ENCODE results near the gene MYH10. TPM values are rescaled to one million over a fixed set of nuclear protein-coding genes. Genes with fewer than 3 reads are reported as not detected.

Gene MYH10
- total and polyA plus RNA-seq, 8 donors: 1.8 to 104 (median 11.2) TPM

DNA sequence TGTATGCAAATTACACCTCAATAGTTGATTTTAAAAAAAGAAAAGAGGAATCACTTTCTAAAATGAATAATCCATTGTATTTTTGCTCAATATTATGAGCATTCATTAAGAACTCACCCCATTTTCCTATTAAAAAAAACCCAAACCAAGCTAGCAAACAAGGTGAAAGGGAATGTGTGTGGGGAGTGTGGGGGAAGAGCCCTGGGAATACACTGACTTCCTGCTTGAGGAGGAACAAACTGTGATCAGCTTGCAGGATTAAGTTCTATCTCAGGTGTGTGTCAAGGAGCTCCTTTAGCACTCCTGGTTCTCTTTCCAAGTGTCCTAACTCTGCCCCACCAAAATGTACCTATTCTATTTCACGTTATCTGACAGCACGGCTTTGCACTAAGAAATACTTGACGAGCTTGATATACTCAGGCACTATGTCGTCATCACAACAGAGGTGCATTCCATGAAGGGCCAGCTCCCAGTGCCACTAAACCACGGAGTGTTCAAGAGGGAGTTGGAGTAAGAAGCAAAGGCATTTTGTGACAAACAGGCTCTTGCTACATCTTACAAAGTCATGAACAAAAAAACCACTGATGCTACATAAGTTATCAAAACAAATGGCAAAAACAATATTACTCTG lies 73.2 kb downstream of the MYH10 start:
- Histone ChIP-seq H3K27ac (no peak overlapping the region), H3K27me3 (no peaks in the 10 kb centered on the region), H3K4me1 (no peaks in the 10 kb centered on the region), H3K36me3 (peaks cover 0 to 18% (median 0%) of the 10 kb centered on the region in 4 donors), H3K9me3 (no peaks in the 10 kb centered on the region), H3K4me3 (no peak overlapping the region)
- 79 to 88% (median 85%) methylated on average over 5 of the region's 5 CpGs for WGBS, 5 donors
- TF ChIP-seq POLR2A (IDR thresholded peaks at IDR 0.05): no peak
- no peak for TF ChIP-seq EP300 (IDR thresholded peaks at IDR 0.05)
- TF ChIP-seq POLR2AphosphoS5 (IDR thresholded peaks at IDR 0.05): no peak
- TF ChIP-seq, protein P1, sequence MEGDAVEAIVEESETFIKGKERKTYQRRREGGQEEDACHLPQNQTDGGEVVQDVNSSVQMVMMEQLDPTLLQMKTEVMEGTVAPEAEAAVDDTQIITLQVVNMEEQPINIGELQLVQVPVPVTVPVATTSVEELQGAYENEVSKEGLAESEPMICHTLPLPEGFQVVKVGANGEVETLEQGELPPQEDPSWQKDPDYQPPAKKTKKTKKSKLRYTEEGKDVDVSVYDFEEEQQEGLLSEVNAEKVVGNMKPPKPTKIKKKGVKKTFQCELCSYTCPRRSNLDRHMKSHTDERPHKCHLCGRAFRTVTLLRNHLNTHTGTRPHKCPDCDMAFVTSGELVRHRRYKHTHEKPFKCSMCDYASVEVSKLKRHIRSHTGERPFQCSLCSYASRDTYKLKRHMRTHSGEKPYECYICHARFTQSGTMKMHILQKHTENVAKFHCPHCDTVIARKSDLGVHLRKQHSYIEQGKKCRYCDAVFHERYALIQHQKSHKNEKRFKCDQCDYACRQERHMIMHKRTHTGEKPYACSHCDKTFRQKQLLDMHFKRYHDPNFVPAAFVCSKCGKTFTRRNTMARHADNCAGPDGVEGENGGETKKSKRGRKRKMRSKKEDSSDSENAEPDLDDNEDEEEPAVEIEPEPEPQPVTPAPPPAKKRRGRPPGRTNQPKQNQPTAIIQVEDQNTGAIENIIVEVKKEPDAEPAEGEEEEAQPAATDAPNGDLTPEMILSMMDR (IDR thresholded peaks at IDR 0.05): no peak
- no peak for DNase-seq
- intact Hi-C loops (cut with DNase I; ENCODE audit: low total_unique reads): no loop called here

DNA sequence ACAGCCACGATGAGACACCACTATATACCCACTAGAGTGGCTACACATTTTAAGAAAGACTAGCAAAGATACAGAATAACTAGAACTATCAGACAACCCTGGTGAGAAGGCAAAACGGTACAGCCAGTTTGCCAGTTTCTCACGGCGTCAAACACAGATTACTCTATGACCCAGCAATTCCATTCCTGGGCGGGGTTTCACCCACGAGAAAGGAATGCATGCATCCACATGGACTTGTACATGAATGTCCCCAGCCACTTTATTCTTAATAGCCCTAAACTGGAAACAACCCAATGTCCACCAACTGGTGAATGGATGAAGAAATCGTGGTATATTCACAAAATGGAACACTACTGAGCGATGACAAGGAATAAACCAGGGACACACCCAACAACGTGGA lies 74.5 kb downstream of the MYH10 start:
- Histone ChIP-seq H3K4me3 (no peak overlapping the region), H3K27ac (no peak overlapping the region), H3K27me3 (no peaks in the 10 kb centered on the region), H3K36me3 (peaks cover 0 to 16% (median 0%) of the 10 kb centered on the region in 4 donors), H3K9me3 (no peaks in the 10 kb centered on the region), H3K4me1 (no peaks in the 10 kb centered on the region)
- intact Hi-C loops (cut with DNase I; ENCODE audit: low total_unique reads): no loop called here
- 78 to 85% (median 80%) methylated on average over 9 of the region's 9 CpGs for WGBS, 5 donors
- no peak for DNase-seq
- TF ChIP-seq EP300 (IDR thresholded peaks at IDR 0.05) (no peak), POLR2AphosphoS5 (IDR thresholded peaks at IDR 0.05) (no peak), POLR2A (IDR thresholded peaks at IDR 0.05) (no peak)
- TF ChIP-seq, protein P1 (IDR thresholded peaks at IDR 0.05): no peak

DNA sequence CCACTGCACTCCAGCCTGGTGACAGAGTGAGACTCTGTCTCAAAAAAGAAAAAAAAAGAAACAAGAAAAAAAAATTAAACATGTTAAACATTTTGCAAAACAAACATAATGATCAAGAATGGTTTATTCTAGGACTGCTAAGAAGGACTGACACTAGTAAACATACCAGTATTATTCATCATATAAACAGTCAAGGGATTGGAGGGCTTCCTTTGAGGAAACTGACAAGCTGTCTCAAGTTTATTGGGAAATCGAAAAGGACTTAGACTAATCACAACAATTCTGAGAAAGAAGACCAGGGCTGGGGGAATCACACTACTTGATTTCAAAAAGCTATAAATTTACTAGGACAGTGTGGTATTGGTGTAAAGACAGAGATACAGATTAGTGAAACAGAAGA lies 75.5 kb downstream of the MYH10 start:
- intact Hi-C loops (cut with DNase I; ENCODE audit: low total_unique reads): no loop called here
- Histone ChIP-seq H3K36me3 (peaks cover 0 to 7% (median 0%) of the 10 kb centered on the region in 4 donors), H3K27ac (no peak overlapping the region), H3K27me3 (no peaks in the 10 kb centered on the region), H3K4me1 (no peaks in the 10 kb centered on the region), H3K9me3 (no peaks in the 10 kb centered on the region), H3K4me3 (no peak overlapping the region)
- 44 to 86% (median 81%) methylated on average over 1 of the region's 1 CpG for WGBS, 5 donors
- no peak for TF ChIP-seq POLR2A (IDR thresholded peaks at IDR 0.05)
- TF ChIP-seq, protein P1 (IDR thresholded peaks at IDR 0.05): no peak
- TF ChIP-seq EP300 (IDR thresholded peaks at IDR 0.05): no peak
- no peak for TF ChIP-seq POLR2AphosphoS5 (IDR thresholded peaks at IDR 0.05)
- no peak for DNase-seq

DNA sequence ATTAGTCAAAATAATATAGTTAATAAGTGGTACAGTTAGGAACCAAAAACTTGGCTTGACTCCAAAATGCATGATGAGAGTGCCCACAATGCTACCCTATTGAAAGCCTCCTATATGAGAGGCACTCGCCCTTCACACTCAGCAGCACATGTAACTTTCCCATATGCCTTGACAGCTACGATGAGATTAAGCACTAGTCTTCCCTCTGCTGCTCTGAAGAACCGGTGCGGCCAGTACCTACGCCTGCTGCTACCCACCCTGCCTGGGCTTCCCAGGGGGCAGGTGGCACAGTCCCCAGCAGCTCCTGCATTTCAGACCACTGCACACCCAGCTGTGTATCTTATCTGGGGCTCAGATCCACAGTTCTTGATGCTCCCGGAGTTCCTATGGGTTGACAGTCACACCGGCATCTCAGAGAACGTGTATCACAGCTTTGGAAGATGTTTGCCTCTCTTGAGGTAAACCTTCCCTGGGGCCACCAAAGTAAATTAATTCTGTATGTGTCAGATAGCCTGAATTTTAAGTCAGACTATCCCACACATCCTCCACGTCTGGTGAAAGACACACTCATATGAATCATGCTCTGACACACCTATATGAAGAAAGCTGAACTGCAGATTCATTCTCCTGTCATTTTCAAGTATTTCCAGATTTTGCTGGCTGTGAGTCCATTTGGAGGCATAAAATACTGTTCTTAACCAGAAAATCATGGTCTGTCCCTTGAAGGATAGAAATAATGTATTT lies 77.8 kb downstream of the MYH10 start:
- peaks cover 0 to 15% (median 0%) of the 10 kb centered on the region in 4 donors for H3K36me3 ChIP-seq
- intact Hi-C loops (cut with DNase I; ENCODE audit: low total_unique reads): no loop called here
- H3K4me1 ChIP-seq: no peaks in the 10 kb centered on the region
- DNase-seq: peak in 1 of 2 donors; percentile 54
- no peaks in the 10 kb centered on the region for H3K9me3 ChIP-seq
- no peak overlapping the region for H3K4me3 ChIP-seq
- TF ChIP-seq, protein P1 (IDR thresholded peaks at IDR 0.05): no peak
- TF ChIP-seq EP300 (IDR thresholded peaks at IDR 0.05) (no peak), POLR2A (IDR thresholded peaks at IDR 0.05) (no peak)
- 88 to 96% (median 92%) methylated on average over 9 of the region's 9 CpGs for WGBS, 5 donors
- no peak overlapping the region for H3K27ac ChIP-seq
- H3K27me3 ChIP-seq: no peaks in the 10 kb centered on the region

Measured in stomach (tissue), 9 donors.